MM.1S (cell line): ENCODE measurements around the gene OLFM4.

Experiments
- EZH2 ChIP-seq: fragments of 300-600 bp; sonication (generic); optimal IDR thresholded peaks from 2 replicates; pipeline ENCODE3; 2017; ENCODE audit warnings: low read depth, mild to moderate bottlenecking, antibody characterized with exemption, low read length, mixed read lengths
- EZH2phosphoT487 ChIP-seq: fragments of 300-600 bp; sonication (generic); IDR thresholded peaks from 2 replicates; pipeline ENCODE4 v1.6.1; 2018; ENCODE audit warnings: antibody characterized with exemption, low read length
- TF ChIP-seq, protein P1 (sequence below): fragments of 300-600 bp; sonication (generic); IDR thresholded peaks from 2 replicates; pipeline ENCODE4 v1.5.1; 2016; ENCODE audit warnings: antibody characterized with exemption, low read length, mixed read lengths

DNA sequence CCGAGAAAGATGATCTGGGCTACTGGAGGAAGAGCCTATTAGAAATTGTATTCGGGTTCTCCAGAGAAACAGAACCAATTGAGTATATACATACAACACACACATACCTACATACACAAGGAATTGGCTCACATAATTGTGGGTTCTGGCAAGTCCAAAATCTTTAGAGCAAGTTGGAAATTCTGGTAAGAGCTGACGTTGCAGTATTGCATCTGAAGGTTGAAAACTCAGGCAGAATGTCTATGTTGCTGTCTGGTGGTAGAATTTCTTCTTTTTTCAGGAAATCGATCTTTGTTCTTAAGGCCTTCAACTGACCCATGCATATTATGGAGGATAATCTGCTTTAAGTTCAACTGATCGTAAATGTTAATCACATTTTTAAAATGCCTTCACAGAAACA, 15.5 kb upstream of the OLFM4 start:
- no peak for TF ChIP-seq EZH2
- TF ChIP-seq, protein P1, sequence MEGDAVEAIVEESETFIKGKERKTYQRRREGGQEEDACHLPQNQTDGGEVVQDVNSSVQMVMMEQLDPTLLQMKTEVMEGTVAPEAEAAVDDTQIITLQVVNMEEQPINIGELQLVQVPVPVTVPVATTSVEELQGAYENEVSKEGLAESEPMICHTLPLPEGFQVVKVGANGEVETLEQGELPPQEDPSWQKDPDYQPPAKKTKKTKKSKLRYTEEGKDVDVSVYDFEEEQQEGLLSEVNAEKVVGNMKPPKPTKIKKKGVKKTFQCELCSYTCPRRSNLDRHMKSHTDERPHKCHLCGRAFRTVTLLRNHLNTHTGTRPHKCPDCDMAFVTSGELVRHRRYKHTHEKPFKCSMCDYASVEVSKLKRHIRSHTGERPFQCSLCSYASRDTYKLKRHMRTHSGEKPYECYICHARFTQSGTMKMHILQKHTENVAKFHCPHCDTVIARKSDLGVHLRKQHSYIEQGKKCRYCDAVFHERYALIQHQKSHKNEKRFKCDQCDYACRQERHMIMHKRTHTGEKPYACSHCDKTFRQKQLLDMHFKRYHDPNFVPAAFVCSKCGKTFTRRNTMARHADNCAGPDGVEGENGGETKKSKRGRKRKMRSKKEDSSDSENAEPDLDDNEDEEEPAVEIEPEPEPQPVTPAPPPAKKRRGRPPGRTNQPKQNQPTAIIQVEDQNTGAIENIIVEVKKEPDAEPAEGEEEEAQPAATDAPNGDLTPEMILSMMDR = no peak
- TF ChIP-seq EZH2phosphoT487 = no peak
